ENCODE data around the gene MRFAP1L1.

MRFAP1L1 gene

GRCh38 chr4:6746721-6747293 lies 37.1 kb upstream of the MRFAP1L1 start:
- no peak for TF ChIP-seq CTCF (conservative IDR thresholded peaks at IDR 0.05)
- H3K27ac ChIP-seq, result peak overlapping the region; percentile 91

- TF ChIP-seq CTCF (conservative IDR thresholded peaks at IDR 0.05), result no peak
- no peak overlapping the region for H3K27ac ChIP-seq
Measured at GRCh38 chr4:6742989-6743388, 33.3 kb upstream of the MRFAP1L1 start.

GRCh38 chr4:6742507-6742906 lies 32.8 kb upstream of the MRFAP1L1 start:
- TF ChIP-seq CTCF (conservative IDR thresholded peaks at IDR 0.05), result no peak
- H3K27ac ChIP-seq, result no peak overlapping the region

- H3K27ac ChIP-seq, result no peak overlapping the region
- TF ChIP-seq CTCF (conservative IDR thresholded peaks at IDR 0.05), result no peak
Measured at GRCh38 chr4:6740347-6740746, 30.7 kb upstream of the MRFAP1L1 start.

- no peak for TF ChIP-seq CTCF (conservative IDR thresholded peaks at IDR 0.05)
- H3K27ac ChIP-seq, result no peak overlapping the region
Measured at GRCh38 chr4:6739920-6740319, 30.3 kb upstream of the MRFAP1L1 start.

GRCh38 chr4:6734165-6734786 lies 24.6 kb upstream of the MRFAP1L1 start:
- TF ChIP-seq CTCF (conservative IDR thresholded peaks at IDR 0.05), result no peak
- no peak overlapping the region for H3K27ac ChIP-seq

- H3K27ac ChIP-seq, result no peak overlapping the region
- no peak for TF ChIP-seq CTCF (conservative IDR thresholded peaks at IDR 0.05)
Measured at GRCh38 chr4:6733358-6734164, 23.9 kb upstream of the MRFAP1L1 start.
